Mucosa of descending colon (tissue), 3 donors: ENCODE results near the gene DAPK1. TPM values are rescaled to one million over a fixed set of nuclear protein-coding genes. Genes with fewer than 3 reads are reported as not detected.

Experiments used
- ATAC-seq: fragments of 200-7000 bp; cut with Tn5 transposase; one replicate; pipeline ENCODE4 v1.9.1; 2020; ENCODE audit warnings: mild to moderate bottlenecking, moderate library complexity
- DNase-seq, 3 donors: peaks; one replicate each; pipeline ENCODE4 v3.0.0-alpha.2; 2020
- H3K36me3 ChIP-seq: fragments of 200-600 bp; one replicate; pipeline ENCODE4 v1.8.0; 2021; ENCODE audit warnings: low read depth, mild to moderate bottlenecking
- H3K4me1 ChIP-seq: fragments of 200-600 bp; one replicate; pipeline ENCODE4 v1.8.0; 2021; ENCODE audit warnings: low read depth, mild to moderate bottlenecking
- H3K4me3 ChIP-seq: fragments of 200-600 bp; one replicate; pipeline ENCODE4 v1.8.0; 2021; ENCODE audit warnings: mild to moderate bottlenecking
- H3K9me3 ChIP-seq: fragments of 200-600 bp; one replicate; pipeline ENCODE4 v1.8.0; 2021; ENCODE audit warnings: mild to moderate bottlenecking
- CTCF ChIP-seq: fragments of 200-600 bp; IDR thresholded peaks from one replicate; pipeline ENCODE4 v1.8.0; 2022; ENCODE audit warnings: antibody characterized with exemption, mild to moderate bottlenecking
- intact Hi-C, 2 donors: fragments of 100-400 bp; cut with DNase I in 1 of 2; cut with micrococcal nuclease in 1 of 2; formaldehyde crosslinking; loops; one replicate each; pipeline versions ENCODE4 v1.11.0 to v1.11.1; 2022; cut with DNase I, micrococcal nuclease
- total RNA-seq, 3 donors: library from RNA; stranded (reverse); fragmentation: NEBNext Ultra II Directional in 2 of 3; extraction: Animal tissue kit (Norgen Biotek cat#: 25700) in 2 of 3; gene quantifications; one replicate each; pipeline versions ENCODE4 v1.2.1 to v1.2.4, GENCODE V29; 2021 to 2023
- donor health status: DM: no; HTN: no; CAD: no; lungs with moderate emphysema.
- donor health status: DM: no; HTN: no; CAD: no.
- donor health status: DM: no; HTN: yes; CAD: no.

DAPK1 gene
- total RNA-seq, 3 donors from 2014 or later, result 22.2 to 98.7 (median 25.9) TPM

DNA sequence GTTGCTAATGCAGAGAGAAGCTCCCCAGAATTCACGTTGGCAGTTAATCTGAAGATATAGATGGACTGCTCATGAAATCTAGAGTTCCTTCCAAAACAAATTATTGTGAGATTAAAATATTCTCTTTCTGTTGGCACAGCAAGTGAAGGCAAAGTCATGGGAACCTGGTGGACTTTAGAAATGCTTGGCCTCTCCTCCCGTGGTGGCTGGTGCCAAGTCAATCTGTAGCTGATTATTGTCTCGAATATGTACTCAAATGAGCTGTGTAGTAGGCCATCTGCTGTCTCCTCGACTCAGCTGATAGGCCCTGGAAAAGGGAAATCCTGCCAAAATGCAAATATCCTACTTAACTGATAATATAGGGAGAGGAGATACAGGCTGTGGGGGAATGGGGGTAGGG is 69.3 kb downstream of the DAPK1 start:
- Histone ChIP-seq H3K9me3 (no peaks in the 10 kb centered on the region), H3K36me3 (no peaks in the 10 kb centered on the region), H3K4me3 (no peak overlapping the region), H3K4me1 (peaks cover 14% of the 10 kb centered on the region)
- ATAC-seq (peak; percentile 56), DNase-seq (peak in 1 of 3 donors; percentile 44)
- TF ChIP-seq CTCF, result no peak
- intact Hi-C loops, result no loop called here

DNA sequence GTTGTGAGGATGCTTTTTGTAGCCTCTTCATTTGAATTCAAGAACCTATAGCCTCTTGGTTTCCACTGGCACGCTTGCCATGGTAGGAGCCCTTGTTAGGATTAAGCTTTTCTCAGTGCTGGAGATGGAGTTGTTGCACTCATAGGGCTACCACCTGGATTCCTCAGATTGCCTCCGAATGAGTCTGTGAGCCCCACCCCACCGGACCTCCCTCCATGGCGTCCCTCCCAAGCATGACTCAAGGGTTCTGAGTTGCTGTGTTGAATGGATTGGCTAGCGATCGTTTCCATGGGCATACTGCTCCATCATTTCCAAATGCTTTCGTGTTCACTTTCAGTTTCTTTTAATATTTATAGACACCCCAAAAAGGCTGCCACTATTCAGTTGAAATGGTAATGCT is 69.9 kb downstream of the DAPK1 start:
- H3K4me3 ChIP-seq, result no peak overlapping the region
- DNase-seq (no peak), ATAC-seq (no peak)
- intact Hi-C loops, result no loop called here
- TF ChIP-seq CTCF, result no peak
- no peaks in the 10 kb centered on the region for H3K9me3 ChIP-seq
- no peaks in the 10 kb centered on the region for H3K36me3 ChIP-seq
- H3K4me1 ChIP-seq, result peaks cover 14% of the 10 kb centered on the region

DNA sequence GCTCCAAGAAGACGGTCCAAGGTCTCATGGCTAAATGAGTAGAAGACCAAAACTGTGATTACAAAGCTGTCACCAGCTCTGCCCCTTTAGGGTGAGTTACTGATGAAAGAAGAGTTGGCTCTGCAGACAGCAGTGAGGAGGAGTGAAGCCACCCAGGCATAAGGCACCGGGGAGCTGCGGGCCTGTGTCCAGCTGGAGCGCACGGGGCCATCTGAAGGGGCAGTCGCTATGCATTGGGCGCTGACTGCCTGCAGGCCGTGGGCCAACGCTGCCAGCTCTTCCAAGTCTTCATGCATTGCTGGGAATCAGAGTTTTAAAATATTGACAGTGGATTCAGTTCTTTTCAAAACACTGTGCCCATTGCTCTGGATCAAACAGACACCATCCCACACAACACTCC is 70.3 kb downstream of the DAPK1 start:
- DNase-seq (no peak), ATAC-seq (no peak)

GRCh38 chr9:87568401-87568800 is 70.7 kb downstream of the DAPK1 start:
- H3K4me1 ChIP-seq, result peaks cover 14% of the 10 kb centered on the region
- H3K36me3 ChIP-seq, result no peaks in the 10 kb centered on the region
- ATAC-seq (no peak), DNase-seq (no peak)
- intact Hi-C loops, result no loop called here
- H3K4me3 ChIP-seq, result no peak overlapping the region
- no peaks in the 10 kb centered on the region for H3K9me3 ChIP-seq
- no peak for TF ChIP-seq CTCF

More for the DNA sequence above, 70.3 kb downstream of the DAPK1 start:
- Histone ChIP-seq H3K4me3 (no peak overlapping the region), H3K36me3 (no peaks in the 10 kb centered on the region), H3K4me1 (peaks cover 14% of the 10 kb centered on the region), H3K9me3 (no peaks in the 10 kb centered on the region)
- no peak for TF ChIP-seq CTCF
- intact Hi-C loops, result no loop called here

DNA sequence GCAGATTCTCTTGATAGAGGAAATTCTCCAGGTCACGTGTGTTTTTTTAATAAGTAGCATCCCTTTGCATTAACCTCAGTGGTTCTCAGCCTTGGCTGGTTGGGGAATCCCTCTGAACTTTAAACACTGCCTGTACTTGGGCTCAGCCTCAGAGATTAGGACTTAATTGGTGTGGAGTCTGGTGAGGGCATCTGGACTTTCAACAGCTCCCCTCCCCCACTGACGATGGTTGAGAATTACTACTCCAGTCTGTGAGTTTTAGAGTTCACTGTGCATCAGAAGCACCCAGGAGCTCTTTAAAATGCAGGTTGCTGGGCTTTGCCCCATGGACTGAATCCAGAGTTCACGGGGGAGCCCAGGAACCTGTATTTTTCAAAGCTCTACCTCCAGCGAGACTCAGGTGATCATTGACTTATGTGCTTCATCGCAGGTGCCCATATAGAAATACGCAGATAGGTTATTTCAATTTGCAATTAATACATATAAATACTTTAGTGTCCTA is 71.4 kb downstream of the DAPK1 start:
- Histone ChIP-seq H3K4me1 (peaks cover 14% of the 10 kb centered on the region), H3K36me3 (no peaks in the 10 kb centered on the region), H3K4me3 (no peak overlapping the region), H3K9me3 (no peaks in the 10 kb centered on the region)
- no peak for ATAC-seq
- no peak for DNase-seq
- intact Hi-C loops, result no loop called here
- no peak for TF ChIP-seq CTCF

DNA sequence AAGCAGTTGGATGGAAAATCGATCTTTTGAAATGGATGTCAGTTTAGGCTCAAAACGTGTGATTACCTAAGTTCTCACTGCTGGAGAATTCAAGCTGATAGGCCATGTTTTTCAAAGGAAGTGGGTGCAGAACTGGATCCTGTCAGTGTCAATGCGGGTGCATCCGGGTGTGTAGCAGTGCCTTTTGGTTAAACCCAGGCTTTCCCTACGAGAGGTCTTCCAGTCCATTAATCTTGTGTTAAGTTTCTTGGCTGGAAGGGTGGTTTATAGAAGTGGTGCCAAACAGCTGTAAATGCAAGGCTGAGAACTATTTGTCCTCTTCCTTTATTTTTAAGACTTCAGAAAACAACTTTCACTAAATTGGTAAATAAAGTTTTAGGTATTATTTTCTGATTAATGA is 71.9 kb downstream of the DAPK1 start:
- TF ChIP-seq CTCF, result no peak
- H3K36me3 ChIP-seq, result no peaks in the 10 kb centered on the region
- ATAC-seq (peak; percentile 26), DNase-seq (no peak)
- no peaks in the 10 kb centered on the region for H3K9me3 ChIP-seq
- intact Hi-C loops, result no loop called here
- peaks cover 14% of the 10 kb centered on the region for H3K4me1 ChIP-seq
- no peak overlapping the region for H3K4me3 ChIP-seq
